HEK293 (cell line): ENCODE measurements around the gene PRICKLE3.

Source experiments
- SCRT1 ChIP-seq: fragments of 450-650 bp; formaldehyde crosslinking; IDR thresholded peaks from 2 replicates; pipeline ENCODE4 v1.5.1; 2016; ENCODE audit warnings: missing biosample characterization, missing genetic modification characterization, borderline replicate concordance
- ZNF121 ChIP-seq: fragments of 450-650 bp; formaldehyde crosslinking; IDR thresholded peaks from 2 replicates; pipeline ENCODE4 v1.5.1; 2016; ENCODE audit warnings: missing biosample characterization, missing genetic modification characterization
- ZNF138 ChIP-seq: fragments of 450-650 bp; formaldehyde crosslinking; IDR thresholded peaks from 2 replicates; pipeline ENCODE4 v1.5.1; 2016; ENCODE audit warnings: missing biosample characterization, missing genetic modification characterization, borderline replicate concordance
- ZNF202 ChIP-seq: fragments of 450-650 bp; formaldehyde crosslinking; IDR thresholded peaks from 2 replicates; pipeline ENCODE4 v1.5.1; 2016; ENCODE audit warnings: missing biosample characterization, missing genetic modification characterization, borderline replicate concordance
- ZNF335 ChIP-seq: fragments of 450-650 bp; formaldehyde crosslinking; conservative IDR thresholded peaks from 2 replicates; pipeline ENCODE4 v1.5.1; 2016; ENCODE audit warnings: missing biosample characterization, missing genetic modification characterization
- ZNF626 ChIP-seq: fragments of 450-650 bp; sonication (Bioruptor Pico); formaldehyde crosslinking; IDR thresholded peaks from 2 replicates; pipeline ENCODE4 v1.5.1; 2018; ENCODE audit warnings: missing biosample characterization, missing genetic modification characterization, inconsistent platforms
- ZNF785 ChIP-seq: fragments of 450-650 bp; formaldehyde crosslinking; IDR thresholded peaks from 2 replicates; pipeline ENCODE4 v1.5.1; 2016; ENCODE audit warnings: missing biosample characterization, missing genetic modification characterization
- TF ChIP-seq, protein P1 (sequence below): fragments of 450-650 bp; formaldehyde crosslinking; IDR thresholded peaks from 2 replicates; pipeline ENCODE4 v1.5.1; 2016; ENCODE audit warnings: missing biosample characterization, missing genetic modification characterization
- TF ChIP-seq, protein P2 (sequence below): fragments of 450-650 bp; formaldehyde crosslinking; IDR thresholded peaks from 2 replicates; pipeline ENCODE4 v1.5.1; 2016; ENCODE audit warnings: missing biosample characterization, missing genetic modification characterization
- TF ChIP-seq, protein P3 (sequence below): IDR thresholded peaks from 2 replicates; pipeline ENCODE4 v1.6.1; 2011; ENCODE audit warnings: mild to moderate bottlenecking, low read depth, low read length, borderline replicate concordance
- TF ChIP-seq, protein P4 (sequence below): fragments of 450-650 bp; formaldehyde crosslinking; IDR thresholded peaks from 2 replicates; pipeline ENCODE4 v1.5.1; 2016; ENCODE audit warnings: missing biosample characterization, missing genetic modification characterization
- TF ChIP-seq, protein P5 (sequence below): fragments of 450-650 bp; formaldehyde crosslinking; IDR thresholded peaks from 2 replicates; pipeline ENCODE4 v1.5.1; 2016; ENCODE audit warnings: missing biosample characterization, missing genetic modification characterization

DNA sequence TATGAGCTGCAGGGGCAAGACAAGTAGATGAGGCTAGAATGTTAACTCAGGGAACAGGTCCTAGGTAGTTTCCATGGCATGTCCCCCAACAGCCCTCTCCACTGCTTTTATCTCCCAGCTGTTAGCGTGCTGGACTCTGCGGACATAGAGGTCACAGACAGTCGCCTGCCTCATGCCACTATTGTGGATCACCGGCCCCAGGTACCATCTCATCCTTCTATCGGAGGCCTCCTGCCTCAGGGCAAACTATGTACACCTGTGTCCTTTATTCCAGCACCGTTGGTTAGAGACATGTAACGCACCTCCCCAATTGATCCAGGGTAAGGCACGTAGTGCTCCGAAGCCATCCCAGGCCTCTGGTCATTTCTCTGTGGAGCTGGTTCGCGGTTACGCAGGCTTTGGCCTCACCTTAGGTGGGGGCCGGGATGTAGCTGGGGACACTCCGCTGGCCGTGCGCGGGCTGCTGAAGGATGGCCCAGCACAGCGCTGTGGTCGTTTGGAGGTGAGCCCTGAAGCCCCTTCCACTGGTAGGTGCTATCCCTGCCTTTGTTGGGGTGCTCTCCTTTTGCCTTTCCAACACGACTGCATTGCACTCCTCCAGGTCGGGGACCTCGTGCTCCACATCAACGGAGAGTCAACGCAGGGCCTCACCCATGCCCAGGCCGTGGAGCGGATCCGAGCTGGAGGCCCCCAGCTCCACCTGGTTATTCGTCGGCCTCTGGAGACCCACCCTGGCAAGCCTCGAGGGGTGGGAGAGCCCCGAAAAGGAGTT is 21.4 kb downstream of the PRICKLE3 start:
- TF ChIP-seq ZNF202 (tag by site-specific recombination) (no peak), ZNF785 (tag by site-specific recombination) (no peak), ZNF335 (tag by site-specific recombination) (no peak), ZNF121 (tag by site-specific recombination) (no peak), ZNF138 (tag by site-specific recombination) (no peak), SCRT1 (tag by site-specific recombination) (no peak), ZNF626 (no peak)
- TF ChIP-seq, protein P1, sequence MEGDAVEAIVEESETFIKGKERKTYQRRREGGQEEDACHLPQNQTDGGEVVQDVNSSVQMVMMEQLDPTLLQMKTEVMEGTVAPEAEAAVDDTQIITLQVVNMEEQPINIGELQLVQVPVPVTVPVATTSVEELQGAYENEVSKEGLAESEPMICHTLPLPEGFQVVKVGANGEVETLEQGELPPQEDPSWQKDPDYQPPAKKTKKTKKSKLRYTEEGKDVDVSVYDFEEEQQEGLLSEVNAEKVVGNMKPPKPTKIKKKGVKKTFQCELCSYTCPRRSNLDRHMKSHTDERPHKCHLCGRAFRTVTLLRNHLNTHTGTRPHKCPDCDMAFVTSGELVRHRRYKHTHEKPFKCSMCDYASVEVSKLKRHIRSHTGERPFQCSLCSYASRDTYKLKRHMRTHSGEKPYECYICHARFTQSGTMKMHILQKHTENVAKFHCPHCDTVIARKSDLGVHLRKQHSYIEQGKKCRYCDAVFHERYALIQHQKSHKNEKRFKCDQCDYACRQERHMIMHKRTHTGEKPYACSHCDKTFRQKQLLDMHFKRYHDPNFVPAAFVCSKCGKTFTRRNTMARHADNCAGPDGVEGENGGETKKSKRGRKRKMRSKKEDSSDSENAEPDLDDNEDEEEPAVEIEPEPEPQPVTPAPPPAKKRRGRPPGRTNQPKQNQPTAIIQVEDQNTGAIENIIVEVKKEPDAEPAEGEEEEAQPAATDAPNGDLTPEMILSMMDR (tag by site-specific recombination) = no peak
- TF ChIP-seq, protein P2, sequence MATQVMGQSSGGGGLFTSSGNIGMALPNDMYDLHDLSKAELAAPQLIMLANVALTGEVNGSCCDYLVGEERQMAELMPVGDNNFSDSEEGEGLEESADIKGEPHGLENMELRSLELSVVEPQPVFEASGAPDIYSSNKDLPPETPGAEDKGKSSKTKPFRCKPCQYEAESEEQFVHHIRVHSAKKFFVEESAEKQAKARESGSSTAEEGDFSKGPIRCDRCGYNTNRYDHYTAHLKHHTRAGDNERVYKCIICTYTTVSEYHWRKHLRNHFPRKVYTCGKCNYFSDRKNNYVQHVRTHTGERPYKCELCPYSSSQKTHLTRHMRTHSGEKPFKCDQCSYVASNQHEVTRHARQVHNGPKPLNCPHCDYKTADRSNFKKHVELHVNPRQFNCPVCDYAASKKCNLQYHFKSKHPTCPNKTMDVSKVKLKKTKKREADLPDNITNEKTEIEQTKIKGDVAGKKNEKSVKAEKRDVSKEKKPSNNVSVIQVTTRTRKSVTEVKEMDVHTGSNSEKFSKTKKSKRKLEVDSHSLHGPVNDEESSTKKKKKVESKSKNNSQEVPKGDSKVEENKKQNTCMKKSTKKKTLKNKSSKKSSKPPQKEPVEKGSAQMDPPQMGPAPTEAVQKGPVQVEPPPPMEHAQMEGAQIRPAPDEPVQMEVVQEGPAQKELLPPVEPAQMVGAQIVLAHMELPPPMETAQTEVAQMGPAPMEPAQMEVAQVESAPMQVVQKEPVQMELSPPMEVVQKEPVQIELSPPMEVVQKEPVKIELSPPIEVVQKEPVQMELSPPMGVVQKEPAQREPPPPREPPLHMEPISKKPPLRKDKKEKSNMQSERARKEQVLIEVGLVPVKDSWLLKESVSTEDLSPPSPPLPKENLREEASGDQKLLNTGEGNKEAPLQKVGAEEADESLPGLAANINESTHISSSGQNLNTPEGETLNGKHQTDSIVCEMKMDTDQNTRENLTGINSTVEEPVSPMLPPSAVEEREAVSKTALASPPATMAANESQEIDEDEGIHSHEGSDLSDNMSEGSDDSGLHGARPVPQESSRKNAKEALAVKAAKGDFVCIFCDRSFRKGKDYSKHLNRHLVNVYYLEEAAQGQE (tag by site-specific recombination) = no peak
- TF ChIP-seq, protein P3, sequence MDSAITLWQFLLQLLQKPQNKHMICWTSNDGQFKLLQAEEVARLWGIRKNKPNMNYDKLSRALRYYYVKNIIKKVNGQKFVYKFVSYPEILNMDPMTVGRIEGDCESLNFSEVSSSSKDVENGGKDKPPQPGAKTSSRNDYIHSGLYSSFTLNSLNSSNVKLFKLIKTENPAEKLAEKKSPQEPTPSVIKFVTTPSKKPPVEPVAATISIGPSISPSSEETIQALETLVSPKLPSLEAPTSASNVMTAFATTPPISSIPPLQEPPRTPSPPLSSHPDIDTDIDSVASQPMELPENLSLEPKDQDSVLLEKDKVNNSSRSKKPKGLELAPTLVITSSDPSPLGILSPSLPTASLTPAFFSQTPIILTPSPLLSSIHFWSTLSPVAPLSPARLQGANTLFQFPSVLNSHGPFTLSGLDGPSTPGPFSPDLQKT = no peak
- TF ChIP-seq, protein P4, sequence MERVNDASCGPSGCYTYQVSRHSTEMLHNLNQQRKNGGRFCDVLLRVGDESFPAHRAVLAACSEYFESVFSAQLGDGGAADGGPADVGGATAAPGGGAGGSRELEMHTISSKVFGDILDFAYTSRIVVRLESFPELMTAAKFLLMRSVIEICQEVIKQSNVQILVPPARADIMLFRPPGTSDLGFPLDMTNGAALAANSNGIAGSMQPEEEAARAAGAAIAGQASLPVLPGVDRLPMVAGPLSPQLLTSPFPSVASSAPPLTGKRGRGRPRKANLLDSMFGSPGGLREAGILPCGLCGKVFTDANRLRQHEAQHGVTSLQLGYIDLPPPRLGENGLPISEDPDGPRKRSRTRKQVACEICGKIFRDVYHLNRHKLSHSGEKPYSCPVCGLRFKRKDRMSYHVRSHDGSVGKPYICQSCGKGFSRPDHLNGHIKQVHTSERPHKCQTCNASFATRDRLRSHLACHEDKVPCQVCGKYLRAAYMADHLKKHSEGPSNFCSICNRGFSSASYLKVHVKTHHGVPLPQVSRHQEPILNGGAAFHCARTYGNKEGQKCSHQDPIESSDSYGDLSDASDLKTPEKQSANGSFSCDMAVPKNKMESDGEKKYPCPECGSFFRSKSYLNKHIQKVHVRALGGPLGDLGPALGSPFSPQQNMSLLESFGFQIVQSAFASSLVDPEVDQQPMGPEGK (tag by site-specific recombination) = no peak
- TF ChIP-seq, protein P5, sequence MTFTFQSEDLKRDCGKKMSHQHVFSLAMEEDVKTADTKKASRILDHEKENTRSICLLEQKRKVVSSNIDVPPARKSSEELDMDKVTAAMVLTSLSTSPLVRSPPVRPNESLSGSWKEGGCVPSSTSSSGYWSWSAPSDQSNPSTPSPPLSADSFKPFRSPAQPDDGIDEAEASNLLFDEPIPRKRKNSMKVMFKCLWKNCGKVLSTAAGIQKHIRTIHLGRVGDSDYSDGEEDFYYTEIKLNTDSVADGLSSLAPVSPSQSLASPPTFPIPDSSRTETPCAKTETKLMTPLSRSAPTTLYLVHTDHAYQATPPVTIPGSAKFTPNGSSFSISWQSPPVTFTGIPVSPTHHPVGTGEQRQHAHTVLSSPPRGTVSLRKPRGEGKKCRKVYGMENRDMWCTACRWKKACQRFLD (tag by site-specific recombination) = no peak
